GM23338 (cell line): ENCODE measurements around the gene RIN3.

ENCODE experiments used
- CTCF ChIP-seq, 2 experiments: fragments of 200-600 bp in 1 of 2; sonication (generic) in 1 of 2; conservative IDR thresholded peaks; 2 replicates each; pipeline versions ENCODE4 v1.5.1 to v1.6.1; 2016 to 2017; ENCODE audit warnings: antibody characterized with exemption in 2 of 2, low read depth in 2 of 2, mild to moderate bottlenecking in 2 of 2, moderate library complexity in 1 of 2
- EZH2 ChIP-seq: fragments of 200-600 bp; sonication (generic); IDR thresholded peaks from one replicate; pipeline ENCODE4 v1.8.0; 2017; ENCODE audit warnings: antibody characterized with exemption, mild to moderate bottlenecking, low read depth; ENCODE audit not compliant: unreplicated experiment

DNA sequence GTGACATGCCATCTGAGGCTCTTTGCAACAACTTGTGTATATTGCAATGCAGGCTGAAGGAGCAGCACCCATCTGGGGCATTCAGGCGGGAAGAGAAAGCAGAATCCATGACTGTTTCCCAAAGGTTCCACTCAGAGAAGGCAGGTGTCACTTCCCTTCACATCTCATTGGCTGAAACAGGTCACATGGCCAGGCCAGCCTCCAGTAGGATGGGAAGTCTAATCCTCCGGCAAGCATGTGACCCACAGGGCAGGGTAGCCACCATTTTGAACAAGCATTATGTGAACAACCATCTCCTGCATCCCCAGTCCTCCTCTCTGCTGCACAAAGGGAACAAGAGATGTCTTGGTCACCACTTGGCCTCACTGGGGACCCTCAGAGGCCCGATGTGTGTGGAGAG is 70.6 kb downstream of the RIN3 start:
- TF ChIP-seq EZH2 (no peak), CTCF (conservative IDR thresholded peaks at IDR 0.05; ENCODE audit: low read depth in 2 of 2) (no peak)
